Measurements from ENCODE around the gene TMEM145. TPM values are rescaled to one million over a fixed set of nuclear protein-coding genes. Genes with fewer than 3 reads are reported as not detected.

The TMEM145 gene
- total RNA-seq, 4 donors from 2014 or later: not detected

DNA sequence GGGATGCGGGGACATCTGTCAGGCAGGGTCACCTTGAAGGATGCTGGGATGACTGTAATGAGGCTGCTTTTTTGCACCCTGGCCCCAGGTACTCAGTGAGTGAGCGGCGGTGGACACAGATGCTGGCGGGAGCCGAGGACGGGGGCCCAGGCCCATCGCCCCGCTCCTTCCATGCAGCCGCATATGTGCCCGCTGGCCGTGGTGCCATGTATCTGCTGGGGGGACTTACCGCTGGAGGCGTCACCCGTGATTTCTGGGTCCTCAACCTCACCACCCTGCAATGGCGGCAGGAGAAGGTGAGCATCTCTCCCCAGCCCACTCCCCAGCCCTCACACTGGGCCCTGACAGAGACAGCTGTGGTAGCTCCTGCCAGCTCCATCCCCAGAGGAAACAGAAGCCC lies 43.6 kb downstream of the TMEM145 start:
- TF ChIP-seq, protein P1, sequence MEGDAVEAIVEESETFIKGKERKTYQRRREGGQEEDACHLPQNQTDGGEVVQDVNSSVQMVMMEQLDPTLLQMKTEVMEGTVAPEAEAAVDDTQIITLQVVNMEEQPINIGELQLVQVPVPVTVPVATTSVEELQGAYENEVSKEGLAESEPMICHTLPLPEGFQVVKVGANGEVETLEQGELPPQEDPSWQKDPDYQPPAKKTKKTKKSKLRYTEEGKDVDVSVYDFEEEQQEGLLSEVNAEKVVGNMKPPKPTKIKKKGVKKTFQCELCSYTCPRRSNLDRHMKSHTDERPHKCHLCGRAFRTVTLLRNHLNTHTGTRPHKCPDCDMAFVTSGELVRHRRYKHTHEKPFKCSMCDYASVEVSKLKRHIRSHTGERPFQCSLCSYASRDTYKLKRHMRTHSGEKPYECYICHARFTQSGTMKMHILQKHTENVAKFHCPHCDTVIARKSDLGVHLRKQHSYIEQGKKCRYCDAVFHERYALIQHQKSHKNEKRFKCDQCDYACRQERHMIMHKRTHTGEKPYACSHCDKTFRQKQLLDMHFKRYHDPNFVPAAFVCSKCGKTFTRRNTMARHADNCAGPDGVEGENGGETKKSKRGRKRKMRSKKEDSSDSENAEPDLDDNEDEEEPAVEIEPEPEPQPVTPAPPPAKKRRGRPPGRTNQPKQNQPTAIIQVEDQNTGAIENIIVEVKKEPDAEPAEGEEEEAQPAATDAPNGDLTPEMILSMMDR (IDR thresholded peaks at IDR 0.05; ENCODE audit: low read depth): no peak

DNA sequence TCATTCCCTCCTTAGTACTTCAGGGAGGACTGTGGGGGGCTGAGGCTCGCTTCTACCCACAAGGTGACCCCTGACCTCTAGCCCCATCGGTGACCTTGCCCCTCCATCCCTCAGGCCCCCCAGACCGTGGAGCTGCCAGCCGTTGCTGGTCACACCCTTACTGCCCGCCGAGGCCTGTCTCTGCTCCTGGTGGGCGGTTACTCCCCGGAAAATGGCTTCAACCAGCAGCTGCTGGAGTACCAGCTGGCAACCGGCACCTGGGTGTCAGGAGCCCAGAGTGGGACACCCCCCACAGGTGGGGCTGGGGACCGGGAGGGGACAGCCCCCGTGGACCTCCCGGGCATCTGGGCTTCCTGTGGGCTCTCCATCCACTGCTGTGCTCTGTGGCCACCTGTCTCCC lies 44.2 kb downstream of the TMEM145 start:
- TF ChIP-seq, protein P1 (IDR thresholded peaks at IDR 0.05; ENCODE audit: low read depth): no peak

DNA sequence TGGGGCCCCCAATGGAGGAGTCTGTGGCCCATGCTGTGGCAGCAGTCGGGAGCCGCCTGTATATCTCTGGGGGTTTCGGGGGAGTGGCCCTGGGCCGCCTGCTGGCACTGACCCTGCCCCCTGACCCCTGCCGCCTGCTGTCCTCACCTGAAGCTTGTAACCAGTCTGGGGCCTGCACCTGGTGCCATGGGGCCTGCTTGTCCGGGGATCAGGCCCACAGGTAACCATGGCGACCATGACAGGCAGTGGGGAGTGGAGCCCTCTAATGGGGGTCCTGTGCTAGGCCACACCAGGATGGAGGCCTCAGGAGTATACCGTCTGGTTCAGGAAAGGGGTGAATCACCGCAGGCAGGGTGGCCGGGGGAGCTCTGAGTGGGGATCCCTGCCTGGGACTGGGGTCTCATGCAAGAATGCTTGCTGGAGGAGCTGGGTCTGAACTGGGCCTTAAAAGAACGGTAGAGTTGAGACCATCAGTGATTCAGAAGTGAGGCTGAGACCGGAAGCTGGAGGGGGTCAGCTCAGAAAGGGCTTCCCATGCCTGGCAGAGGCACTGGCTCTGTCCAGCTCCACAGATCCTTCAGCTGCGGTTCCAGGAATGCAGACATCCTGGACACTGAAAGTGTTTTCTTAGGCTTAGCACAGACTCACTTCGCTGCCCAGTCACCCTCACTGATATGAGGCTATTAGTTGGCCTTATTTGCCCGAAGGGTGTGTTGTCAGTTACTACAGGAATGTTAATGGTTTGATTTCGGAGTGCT lies 47.9 kb downstream of the TMEM145 start:
- TF ChIP-seq, protein P1 (IDR thresholded peaks at IDR 0.05; ENCODE audit: low read depth): no peak

DNA sequence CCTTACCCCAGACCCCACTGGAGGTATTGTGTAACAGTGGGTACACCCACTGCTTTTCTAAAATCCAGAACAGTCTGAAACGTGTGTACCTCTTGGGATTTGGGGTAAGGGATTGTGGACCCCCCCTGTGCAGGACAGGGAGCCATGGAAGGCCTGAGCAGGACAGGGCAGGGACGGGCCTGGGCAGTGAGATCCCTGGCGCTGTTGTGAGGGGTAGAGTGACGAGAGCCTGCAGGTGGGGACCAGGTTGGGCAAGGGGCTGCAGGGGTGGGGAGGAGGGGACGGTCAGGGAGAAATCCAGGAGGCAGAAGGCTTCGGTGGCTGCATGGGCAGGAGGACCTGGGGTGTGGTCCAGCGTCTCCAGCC lies 48.4 kb downstream of the TMEM145 start:
- TF ChIP-seq, protein P1 (IDR thresholded peaks at IDR 0.05; ENCODE audit: low read depth): no peak

DNA sequence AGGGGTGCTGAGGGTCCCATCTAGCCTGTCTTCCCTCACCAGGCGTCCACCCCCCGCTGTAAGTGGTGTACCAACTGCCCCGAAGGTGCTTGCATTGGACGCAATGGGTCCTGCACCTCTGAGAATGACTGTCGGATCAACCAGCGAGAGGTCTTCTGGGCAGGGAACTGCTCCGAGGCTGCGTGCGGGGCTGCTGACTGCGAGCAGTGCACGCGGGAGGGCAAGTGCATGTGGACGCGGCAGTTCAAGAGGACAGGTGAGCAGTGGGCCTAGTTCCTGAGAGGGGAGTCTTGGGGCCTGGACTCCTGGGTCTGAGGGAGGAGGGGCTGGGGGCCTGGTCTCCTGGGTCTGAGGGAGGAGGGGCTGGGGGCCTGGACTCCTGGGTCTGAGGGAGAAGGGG lies 49.2 kb downstream of the TMEM145 start:
- TF ChIP-seq, protein P1 (IDR thresholded peaks at IDR 0.05; ENCODE audit: low read depth): no peak

DNA sequence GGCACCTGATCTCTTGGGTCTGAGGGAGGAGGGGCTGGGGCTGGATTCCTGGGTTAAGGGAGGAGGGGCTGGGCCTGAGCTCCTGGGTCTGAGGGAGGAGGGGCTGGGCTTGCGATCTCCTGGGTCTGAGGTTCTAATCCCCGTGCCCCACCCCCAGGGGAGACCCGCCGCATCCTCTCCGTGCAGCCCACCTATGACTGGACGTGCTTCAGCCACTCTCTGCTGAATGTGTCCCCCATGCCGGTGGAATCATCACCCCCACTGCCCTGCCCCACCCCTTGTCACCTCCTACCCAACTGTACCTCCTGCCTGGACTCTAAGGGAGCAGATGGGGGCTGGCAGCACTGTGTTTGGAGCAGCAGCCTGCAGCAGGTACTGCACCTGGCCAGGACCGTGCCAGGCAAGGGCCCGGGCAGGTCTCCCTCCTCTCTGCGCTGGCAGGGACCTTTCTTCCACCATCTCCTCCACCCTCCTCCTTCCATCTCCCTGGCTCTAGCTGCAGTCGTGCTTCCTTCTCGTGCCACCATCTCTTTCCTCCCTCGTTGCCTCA lies 49.9 kb downstream of the TMEM145 start:
- TF ChIP-seq, protein P1 (IDR thresholded peaks at IDR 0.05; ENCODE audit: low read depth): no peak

DNA sequence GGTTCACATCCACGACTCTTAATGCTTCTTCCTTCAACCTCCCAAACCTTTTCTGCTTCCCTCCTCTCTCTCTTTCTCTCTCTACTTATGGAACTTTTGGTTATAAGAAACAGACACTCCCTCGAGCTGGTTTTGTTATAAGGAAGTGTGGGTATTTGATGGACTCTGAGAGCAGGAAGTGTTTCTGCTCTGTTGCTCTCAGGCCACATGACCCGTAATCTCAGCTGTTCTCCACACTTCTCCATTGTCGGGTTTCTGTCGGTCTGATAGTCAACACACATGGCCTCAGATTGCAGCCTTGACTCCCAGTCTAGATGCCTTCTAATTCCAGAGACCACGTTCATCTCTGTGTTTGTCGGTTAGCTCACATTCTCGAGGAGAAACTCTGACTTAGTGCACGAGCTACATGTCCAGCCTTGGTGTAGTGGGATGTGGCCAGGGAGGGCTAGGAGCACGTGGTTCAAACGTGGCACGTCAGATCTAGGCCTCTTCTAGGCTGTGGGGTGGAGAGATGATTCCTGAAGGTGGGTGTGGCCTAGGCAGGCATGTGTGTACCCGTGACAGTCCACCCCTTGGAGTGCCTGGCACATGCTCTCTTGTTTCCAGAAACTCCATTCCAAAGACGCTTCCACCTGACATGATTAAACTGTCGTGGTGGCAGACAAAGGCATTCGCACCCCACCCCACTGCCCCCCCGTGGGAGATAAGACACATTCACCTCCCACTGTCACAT lies 50.7 kb downstream of the TMEM145 start:
- TF ChIP-seq, protein P1 (IDR thresholded peaks at IDR 0.05; ENCODE audit: low read depth): no peak

Measured in subcutaneous adipose tissue (tissue), 4 donors.